Amniotic stem cell (primary cell): Measurements from ENCODE around the gene KIF23.
A peak's percentile ranks its signal among the peaks of the same experiment; 100 is the strongest.

Source experiments
- DNase-seq: peaks from one replicate; lab custom pipeline; 2025; lab: John Stamatoyannopoulos, UW

KIF23 gene

GRCh38 chr15:69394556-69395282, 19.4 kb upstream of the KIF23 start:
- no peak for DNase-seq

DNA sequence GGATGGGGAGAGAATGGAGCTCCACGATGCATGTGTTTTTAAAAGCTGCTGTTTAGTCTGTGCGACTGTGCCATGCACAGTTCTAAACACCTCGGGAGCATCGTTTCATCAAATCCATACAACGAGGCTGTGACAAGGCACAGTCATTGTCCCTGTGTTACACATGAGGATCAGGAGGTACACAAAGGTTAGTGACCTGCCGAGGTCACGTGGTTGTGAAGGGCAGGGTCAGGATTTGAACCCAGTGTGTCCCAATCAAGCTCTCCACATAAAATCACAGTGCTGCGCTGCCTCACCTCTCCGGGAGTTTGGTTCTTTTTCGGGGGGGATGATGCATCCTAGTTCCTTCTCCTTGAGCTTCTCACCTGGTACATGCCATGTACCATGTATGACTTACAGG, 18.7 kb upstream of the KIF23 start:
- DNase-seq = no peak

- DNase-seq = no peak
Measured at GRCh38 chr15:69395991-69396390, 18.2 kb upstream of the KIF23 start.

DNA sequence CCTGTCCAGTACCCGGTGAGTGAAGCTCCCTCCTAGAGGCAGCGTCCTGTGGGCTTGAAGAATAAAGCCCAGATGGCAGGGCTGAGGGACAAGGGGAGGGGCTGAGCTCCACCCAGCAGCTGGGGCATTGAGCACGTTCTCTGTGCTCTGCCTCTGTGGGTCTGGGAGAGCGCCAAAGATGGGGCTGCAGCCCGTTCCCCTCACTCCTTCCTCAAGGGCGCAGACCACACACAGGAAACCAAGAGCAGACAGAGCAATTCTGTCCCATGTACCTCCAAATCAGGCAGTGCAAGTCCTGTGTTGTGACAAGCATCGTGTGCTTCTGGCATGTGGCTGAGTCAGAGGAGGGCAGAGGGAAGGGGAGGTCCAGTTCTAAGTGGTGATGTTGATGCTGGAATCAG, 15.7 kb upstream of the KIF23 start:
- peak; percentile 11 for DNase-seq

DNA sequence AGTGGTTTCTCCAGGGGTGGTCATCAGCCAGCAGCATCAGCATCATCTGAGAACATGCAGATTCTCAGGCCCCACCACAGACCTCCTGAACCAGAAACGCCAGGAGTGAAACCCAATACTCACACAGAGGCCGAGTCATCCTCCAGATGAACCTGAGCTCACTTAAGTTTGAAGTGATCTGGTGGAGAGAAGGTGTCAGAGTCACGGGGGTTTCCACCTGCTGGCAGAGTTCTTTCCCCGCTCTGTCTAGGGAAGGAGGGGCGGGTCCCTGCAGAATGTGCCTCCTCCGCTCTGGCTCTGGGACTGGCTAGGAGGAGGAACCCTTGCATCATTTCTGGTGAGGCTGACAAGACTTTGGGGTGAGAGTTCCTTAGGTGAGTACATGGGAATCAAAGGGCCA, 13.3 kb upstream of the KIF23 start:
- DNase-seq = no peak

- no peak for DNase-seq
Measured at GRCh38 chr15:69402816-69403215, 11.3 kb upstream of the KIF23 start.

DNA sequence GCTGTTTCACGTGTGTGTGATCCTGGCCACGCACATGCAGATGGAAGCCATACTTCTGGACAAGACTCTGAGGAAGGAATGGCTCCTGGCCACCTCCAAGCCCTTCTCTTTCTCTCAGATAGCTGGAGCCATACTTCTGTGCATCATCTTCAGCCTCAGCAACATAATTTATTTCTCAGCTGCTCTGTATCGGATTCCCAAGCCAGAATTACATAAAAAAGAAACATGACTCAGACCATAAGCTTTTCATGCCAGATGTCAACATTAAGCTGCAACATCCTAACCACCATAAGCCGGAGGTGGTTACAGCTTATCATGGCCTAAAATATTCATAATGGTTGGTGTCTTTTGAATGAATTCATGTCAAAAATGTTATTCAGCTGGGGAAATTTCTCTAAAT, 10.6 kb upstream of the KIF23 start:
- DNase-seq = peak; percentile 32

- no peak for DNase-seq
Measured at GRCh38 chr15:69405110-69405509, 9.0 kb upstream of the KIF23 start.

GRCh38 chr15:69407719-69408400, 6.3 kb upstream of the KIF23 start:
- DNase-seq = no peak

- no peak for DNase-seq
Measured at GRCh38 chr15:69408841-69409240, 5.3 kb upstream of the KIF23 start.

DNA sequence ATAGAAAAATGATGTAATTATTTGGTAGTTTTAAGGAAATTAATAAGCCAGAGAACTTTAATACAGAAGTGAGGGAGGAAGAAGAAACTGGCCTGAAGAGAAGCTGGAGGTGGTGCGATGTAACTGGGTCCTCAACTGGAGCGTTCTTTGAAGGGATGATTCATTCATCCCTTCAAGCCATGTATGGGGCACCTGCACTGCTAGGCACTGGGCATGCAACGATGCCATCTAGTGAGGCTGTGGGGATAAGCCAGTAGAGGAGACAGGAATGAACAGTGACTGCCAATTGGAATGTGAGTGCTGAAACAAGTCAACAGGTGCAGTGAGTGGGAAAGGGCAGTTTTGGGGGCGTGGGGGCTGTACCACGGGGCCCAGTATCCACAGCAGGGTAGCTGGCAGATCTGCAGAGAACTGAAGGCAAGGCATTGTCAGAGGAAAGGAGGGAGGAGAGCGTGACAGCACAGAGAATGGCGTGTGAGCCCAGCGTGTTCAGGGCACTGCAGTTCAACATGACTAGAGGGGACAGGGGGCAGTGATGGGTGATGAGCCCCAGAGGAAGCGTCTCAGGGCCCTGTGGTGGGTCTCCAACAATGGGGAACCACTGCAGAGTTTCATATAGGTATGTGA, 3.8 kb upstream of the KIF23 start:
- DNase-seq = no peak

- DNase-seq = no peak
Measured at GRCh38 chr15:69412274-69412673, 1.9 kb upstream of the KIF23 start.

DNA sequence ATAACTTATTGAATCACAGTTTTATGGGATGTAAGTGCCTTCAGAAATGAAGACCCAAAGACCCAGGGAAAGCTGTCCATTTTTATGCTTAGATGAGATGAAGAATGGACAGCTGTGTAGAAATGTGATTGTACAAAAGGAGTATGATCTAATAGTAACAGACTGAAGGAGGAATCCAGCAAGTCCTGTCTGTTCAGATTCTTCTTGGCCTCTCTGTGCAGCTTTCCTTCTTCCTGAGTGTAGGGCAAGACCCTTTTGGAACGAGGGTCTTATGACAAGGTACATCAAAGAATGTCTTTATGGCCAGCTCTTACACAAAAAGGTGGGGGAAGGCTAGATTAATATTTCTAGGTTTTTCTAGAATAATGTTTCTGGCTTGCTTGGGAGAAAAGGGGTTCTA, 1.4 kb upstream of the KIF23 start:
- no peak for DNase-seq

- DNase-seq = peak; percentile 73
Measured at GRCh38 chr15:69414701-69415167, 585 bp downstream of the KIF23 start.

DNA sequence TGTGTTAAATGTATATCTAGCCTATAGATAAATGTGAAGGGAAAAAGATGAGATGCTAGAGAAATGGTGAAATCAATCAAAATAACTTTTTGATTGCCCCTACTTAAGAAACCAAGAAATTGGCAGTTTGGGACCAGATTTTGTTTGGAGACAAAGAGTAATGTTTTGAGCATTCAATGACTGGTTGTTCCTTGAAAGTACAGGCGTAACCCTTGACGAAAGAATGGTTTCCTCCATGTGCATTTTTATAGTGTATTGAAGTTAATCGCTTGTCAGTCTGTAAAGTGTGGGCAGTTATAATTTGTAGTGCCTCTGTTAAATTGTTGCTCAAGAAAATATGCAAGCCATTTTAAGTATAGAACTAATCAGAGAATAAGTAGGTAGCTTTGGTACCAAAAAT, 1.2 kb downstream of the KIF23 start:
- DNase-seq = no peak

DNA sequence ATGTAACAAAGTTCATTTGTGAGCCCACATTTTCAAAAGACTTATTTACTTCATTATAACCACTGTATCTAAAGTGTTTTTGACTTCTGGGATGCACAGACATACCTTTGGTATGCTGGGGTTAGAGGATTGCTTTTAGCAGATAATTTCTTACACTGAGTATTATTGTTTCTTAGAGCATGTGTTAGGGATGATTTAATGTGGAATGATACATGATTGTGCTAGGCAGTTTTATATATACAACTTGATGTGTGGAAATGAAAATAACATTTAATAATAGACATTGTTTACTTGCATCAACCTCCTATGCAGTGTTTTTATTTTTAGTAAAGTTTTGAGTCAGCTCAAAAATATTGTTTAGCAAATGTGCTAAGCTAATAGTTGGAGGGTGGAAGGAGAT, 3.4 kb downstream of the KIF23 start:
- DNase-seq = no peak

DNA sequence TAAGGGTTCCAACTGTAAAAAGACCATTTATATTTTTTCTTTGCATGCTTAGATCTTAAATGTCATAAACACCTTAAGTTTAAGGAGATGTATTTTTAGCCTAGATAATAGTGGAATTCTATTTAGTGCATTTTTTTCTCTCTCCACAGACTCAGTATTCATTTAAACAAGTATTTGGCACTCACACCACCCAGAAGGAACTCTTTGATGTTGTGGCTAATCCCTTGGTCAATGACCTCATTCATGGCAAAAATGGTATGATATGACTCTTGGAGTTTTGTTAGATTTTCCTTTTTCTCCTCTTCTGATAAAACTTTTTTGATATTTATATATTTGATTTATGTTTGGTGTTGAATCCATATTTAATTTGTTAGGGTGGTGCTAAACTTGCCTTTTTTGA, 7.3 kb downstream of the KIF23 start:
- DNase-seq = no peak

- no peak for DNase-seq
Measured at GRCh38 chr15:69422336-69422895, 8.3 kb downstream of the KIF23 start.

- DNase-seq = no peak
Measured at GRCh38 chr15:69424001-69424400, 9.9 kb downstream of the KIF23 start.

DNA sequence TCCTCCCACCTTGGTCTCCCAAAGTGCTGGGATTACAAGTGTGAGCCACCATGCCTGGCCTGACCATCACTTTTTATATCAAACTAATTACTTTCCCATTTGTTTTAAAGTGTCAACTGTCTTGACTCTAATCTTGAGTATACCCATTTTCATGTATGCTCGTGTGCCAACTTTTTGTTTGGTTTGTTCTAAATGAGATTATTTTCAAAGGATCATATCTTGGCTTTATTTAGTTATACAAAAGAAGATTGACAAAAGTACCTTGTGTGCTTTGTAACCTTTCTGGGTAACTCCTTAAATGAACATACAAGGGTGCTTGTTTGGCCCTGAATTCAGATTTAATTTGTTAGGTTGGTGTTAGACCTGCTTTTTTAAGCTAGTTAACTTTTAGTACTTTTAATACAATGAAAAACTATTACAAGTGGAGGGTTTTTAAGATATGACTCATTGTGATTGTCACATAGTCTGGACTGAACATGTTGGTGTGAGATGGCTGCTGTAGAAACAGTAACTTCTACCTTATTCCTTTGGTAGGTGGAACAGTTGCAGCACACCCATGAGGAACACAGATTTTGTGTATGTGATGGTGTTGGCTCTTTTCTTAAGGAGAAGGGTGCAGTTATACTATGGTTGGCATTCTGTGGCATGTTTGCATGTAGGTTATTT, 10.7 kb downstream of the KIF23 start:
- DNase-seq = no peak

- DNase-seq = no peak
Measured at GRCh38 chr15:69433831-69434230, 19.7 kb downstream of the KIF23 start.

- DNase-seq = no peak
Measured at GRCh38 chr15:69434238-69434637, 20.1 kb downstream of the KIF23 start.
